NT2/D1 (cell line): ENCODE results near the gene PYM1.

Experiments
- SUZ12 ChIP-seq: IDR thresholded peaks from 2 replicates; pipeline ENCODE4 v1.6.1; 2011; ENCODE audit not compliant: insufficient read length, insufficient read depth; ENCODE audit errors: extremely low read depth
- YY1 ChIP-seq: IDR thresholded peaks from 2 replicates; pipeline ENCODE4 v1.6.1; 2011; ENCODE audit not compliant: insufficient read length, insufficient read depth

DNA sequence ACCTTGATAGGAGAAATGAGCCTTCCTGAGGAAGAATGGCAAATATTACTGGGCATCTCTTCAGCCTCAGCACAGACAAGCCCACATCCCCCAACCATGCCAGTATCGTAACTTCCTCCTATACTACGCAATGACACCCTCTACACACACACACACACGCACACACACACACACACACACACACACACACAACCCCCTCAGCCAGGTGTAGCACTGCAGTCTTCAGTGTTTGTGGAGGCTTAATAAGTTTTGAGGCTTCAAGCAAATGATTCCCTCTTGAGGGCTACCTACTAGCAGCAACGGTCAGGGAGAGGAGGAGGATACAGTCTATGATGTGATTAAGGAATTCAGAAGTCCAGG, 4.8 kb upstream of the PYM1 start:
- TF ChIP-seq YY1 = no peak
- TF ChIP-seq SUZ12 = no peak
